ENCODE measurements around the gene TSC22D2. TPM values are rescaled to one million over a fixed set of nuclear protein-coding genes. Genes with fewer than 3 reads are reported as not detected.

The TSC22D2 gene
- total and polyA plus RNA-seq, 2 donors (not counting 3 experiments of a cell fraction or from before 2014, with no cell fraction given), result 7.6 to 43.9 TPM

- H3K79me2 ChIP-seq (ENCODE audit: control insufficient read depth, insufficient read depth, low read length), result no peaks in the 10 kb centered on the region
- H3K9ac ChIP-seq (replicated peaks; ENCODE audit: extremely low read depth, insufficient read depth, low read length), result no peak overlapping the region
- no peaks in the 10 kb centered on the region for H3K9me3 ChIP-seq (replicated peaks; ENCODE audit: control insufficient read depth, insufficient read depth, low read length)
- dilution Hi-C loops (cut with MboI; ENCODE audit: extremely low pct_ligation_motif_present, low sequenced_read_pairs) (no loop called here), intact Hi-C loops (cut with micrococcal nuclease) (no loop called here)
- no peaks in the 10 kb centered on the region for H3K36me3 ChIP-seq (ENCODE audit: control insufficient read depth in 2 of 2, extremely low read depth in 1 of 2, insufficient read depth in 2 of 2, low read length in 2 of 2)
- TF ChIP-seq JUN (IDR thresholded peaks at IDR 0.05; ENCODE audit: borderline replicate concordance, insufficient read depth, insufficient read length, low read depth) (no peak), EZH2 (IDR thresholded peaks at IDR 0.05; ENCODE audit: borderline replicate concordance, low read depth, low read length, severe bottlenecking) (no peak)
- TF ChIP-seq, protein P1, sequence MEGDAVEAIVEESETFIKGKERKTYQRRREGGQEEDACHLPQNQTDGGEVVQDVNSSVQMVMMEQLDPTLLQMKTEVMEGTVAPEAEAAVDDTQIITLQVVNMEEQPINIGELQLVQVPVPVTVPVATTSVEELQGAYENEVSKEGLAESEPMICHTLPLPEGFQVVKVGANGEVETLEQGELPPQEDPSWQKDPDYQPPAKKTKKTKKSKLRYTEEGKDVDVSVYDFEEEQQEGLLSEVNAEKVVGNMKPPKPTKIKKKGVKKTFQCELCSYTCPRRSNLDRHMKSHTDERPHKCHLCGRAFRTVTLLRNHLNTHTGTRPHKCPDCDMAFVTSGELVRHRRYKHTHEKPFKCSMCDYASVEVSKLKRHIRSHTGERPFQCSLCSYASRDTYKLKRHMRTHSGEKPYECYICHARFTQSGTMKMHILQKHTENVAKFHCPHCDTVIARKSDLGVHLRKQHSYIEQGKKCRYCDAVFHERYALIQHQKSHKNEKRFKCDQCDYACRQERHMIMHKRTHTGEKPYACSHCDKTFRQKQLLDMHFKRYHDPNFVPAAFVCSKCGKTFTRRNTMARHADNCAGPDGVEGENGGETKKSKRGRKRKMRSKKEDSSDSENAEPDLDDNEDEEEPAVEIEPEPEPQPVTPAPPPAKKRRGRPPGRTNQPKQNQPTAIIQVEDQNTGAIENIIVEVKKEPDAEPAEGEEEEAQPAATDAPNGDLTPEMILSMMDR (IDR thresholded peaks at IDR 0.05; ENCODE audit: extremely low read depth in 1 of 2, insufficient read depth in 1 of 2, low read depth in 1 of 2, low read length in 2 of 2), result no peak
- POLR2A ChIA-PET, result no interaction called here
- no TSS peak for BruUV-seq (replicated peaks)
- H3K4me3 ChIP-seq (replicated peaks in 1 of 3; ENCODE audit: insufficient read depth in 1 of 3, low read depth in 1 of 3, low read length in 3 of 3), result no peak overlapping the region
- H3K27me3 ChIP-seq (ENCODE audit: control insufficient read depth in 2 of 2, insufficient read depth in 2 of 2, low read length in 2 of 2), result no peaks in the 10 kb centered on the region
- CTCF ChIA-PET, result interaction anchor here (0.8 to 2.6 kb wide), 7 partner anchors 8 to 320 kb away, joined by 3 to 19 read pairs (median 5); no protein-coding TSS in a partner anchor
- no peak for FAIRE-seq
- no peak overlapping the region for H3K4me2 ChIP-seq (ENCODE audit: insufficient read depth, low read length)
- DNase-seq (ENCODE audit: low read depth, low spot score), result no peak
- H3K4me1 ChIP-seq (ENCODE audit: control insufficient read depth, extremely low read depth, insufficient read depth, low read length), result peaks cover 20% of the 10 kb centered on the region
- H3K27ac ChIP-seq (ENCODE audit: insufficient read depth, low read depth, low read length), result no peak overlapping the region
- no peaks in the 10 kb centered on the region for H4K20me1 ChIP-seq (replicated peaks; ENCODE audit: control insufficient read depth, extremely low read depth, insufficient read depth, low read length)
- no peaks in the 10 kb centered on the region for H3K9me1 ChIP-seq (replicated peaks; ENCODE audit: control insufficient read depth, extremely low read depth, insufficient read depth, low read length)
- no peak overlapping the region for H2AFZ ChIP-seq (ENCODE audit: low read depth, low read length)
Measured at GRCh38 chr3:150503402-150504099, 95.5 kb downstream of the TSC22D2 start.

GRCh38 chr3:150504483-150504882, 96.4 kb downstream of the TSC22D2 start:
- TF ChIP-seq JUN (IDR thresholded peaks at IDR 0.05; ENCODE audit: borderline replicate concordance, insufficient read depth, insufficient read length, low read depth) (no peak), POLR2A (IDR thresholded peaks at IDR 0.05; ENCODE audit: low read depth, low read length) (no peak), MAX (IDR thresholded peaks at IDR 0.05; ENCODE audit: insufficient read depth, insufficient read length) (no peak), GATA2 (IDR thresholded peaks at IDR 0.05; ENCODE audit: insufficient read depth, insufficient read length, low read depth, low read length) (peak; percentile 36), MYC (IDR thresholded peaks at IDR 0.05; ENCODE audit: low read depth, low read length) (no peak), POLR2AphosphoS5 (IDR thresholded peaks at IDR 0.05; ENCODE audit: insufficient read depth, low read depth, low read length) (peak; percentile 59), EZH2 (IDR thresholded peaks at IDR 0.05; ENCODE audit: borderline replicate concordance, low read depth, low read length, severe bottlenecking) (no peak), FOS (IDR thresholded peaks at IDR 0.05; ENCODE audit: borderline replicate concordance, insufficient read depth, low read length) (peak; percentile 36)
- TF ChIP-seq, protein P1 (IDR thresholded peaks at IDR 0.05; ENCODE audit: extremely low read depth in 1 of 2, insufficient read depth in 1 of 2, low read depth in 1 of 2, low read length in 2 of 2), result no peak
- no TSS peak for BruUV-seq (replicated peaks)
- dilution Hi-C loops (cut with MboI; ENCODE audit: extremely low pct_ligation_motif_present, low sequenced_read_pairs), result no loop called here

More at GRCh38 chr3:150504483-150504882, 96.4 kb downstream of the TSC22D2 start:
- Histone ChIP-seq H3K4me3 (replicated peaks in 1 of 3; ENCODE audit: insufficient read depth in 1 of 3, low read depth in 1 of 3, low read length in 3 of 3) (no peak overlapping the region), H3K27ac (ENCODE audit: insufficient read depth, low read depth, low read length) (peak overlapping the region; percentile 65), H3K9me1 (replicated peaks; ENCODE audit: control insufficient read depth, extremely low read depth, insufficient read depth, low read length) (no peaks in the 10 kb centered on the region), H3K27me3 (ENCODE audit: control insufficient read depth in 2 of 2, insufficient read depth in 2 of 2, low read length in 2 of 2) (no peaks in the 10 kb centered on the region), H3K9me3 (replicated peaks; ENCODE audit: control insufficient read depth, insufficient read depth, low read length) (no peaks in the 10 kb centered on the region), H4K20me1 (replicated peaks; ENCODE audit: control insufficient read depth, extremely low read depth, insufficient read depth, low read length) (no peaks in the 10 kb centered on the region), H3K36me3 (ENCODE audit: control insufficient read depth in 2 of 2, extremely low read depth in 1 of 2, insufficient read depth in 2 of 2, low read length in 2 of 2) (no peaks in the 10 kb centered on the region), H3K79me2 (ENCODE audit: control insufficient read depth, insufficient read depth, low read length) (no peaks in the 10 kb centered on the region), H3K4me2 (ENCODE audit: insufficient read depth, low read length) (peak overlapping the region; percentile 7), H3K4me1 (ENCODE audit: control insufficient read depth, extremely low read depth, insufficient read depth, low read length) (peaks cover 20% of the 10 kb centered on the region), H2AFZ (ENCODE audit: low read depth, low read length) (no peak overlapping the region), H3K9ac (replicated peaks; ENCODE audit: extremely low read depth, insufficient read depth, low read length) (no peak overlapping the region)
- intact Hi-C loops (cut with micrococcal nuclease), result no loop called here
- ChIA-PET POLR2A (no interaction called here), CTCF (interaction anchor here (0.6 to 2.6 kb wide), 10 partner anchors 8 to 321 kb away, joined by 3 to 19 read pairs (median 4); partner anchors contain the start of genes EIF2A and SERP1)
- DNase-seq (ENCODE audit: low read depth, low spot score) (peak; percentile 67), FAIRE-seq (peak; percentile 97)

Data from endothelial cell of umbilical vein (primary cell).